ENCODE results near the gene HADHB. TPM values are rescaled to one million over a fixed set of nuclear protein-coding genes. Genes with fewer than 3 reads are reported as not detected.

Gene HADHB
- polyA plus RNA-seq, 1 of the 3 experiments (the other 2 are of a cell fraction) = 108 TPM

- no peak overlapping the region for H3K9ac ChIP-seq
- WGBS (ENCODE audit: low lambda C conversion rate) = 97% methylated on average over 7 of the region's 7 CpGs
These were observed 40.8 kb upstream of the HADHB start for GRCh38 chr2:26203906-26204305.

DNA sequence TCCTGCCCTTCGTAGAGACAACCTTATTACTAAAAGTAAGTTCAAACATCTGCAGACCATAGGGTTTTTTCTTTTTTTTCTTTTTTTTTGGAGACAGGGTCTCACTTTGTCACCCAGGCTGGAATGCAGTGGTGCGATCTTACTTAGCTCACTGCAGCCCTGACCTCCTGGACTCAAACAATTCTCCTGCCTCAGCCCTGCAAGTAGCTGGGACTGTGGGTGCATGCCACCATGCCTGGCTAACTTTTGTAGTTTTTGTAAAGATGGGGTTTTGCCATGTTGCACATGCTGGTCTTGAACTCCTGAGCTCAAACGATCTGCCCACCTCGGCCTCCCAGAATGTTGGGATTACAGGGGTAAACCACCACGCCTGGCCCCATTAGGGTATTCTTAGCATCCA, 32.7 kb upstream of the HADHB start:
- no peaks in the 10 kb centered on the region for H3K9me2 ChIP-seq
- no peak overlapping the region for H2AFZ ChIP-seq (ENCODE audit: low read depth)
- H3K36me3 ChIP-seq (replicated peaks in 1 of 2; ENCODE audit: control insufficient read depth in 1 of 2, insufficient read depth in 2 of 2, low read length in 1 of 2) = peaks cover 75 to 85% of the 10 kb centered on the region in 2 experiments
- H3K4me2 ChIP-seq = no peak overlapping the region
- H3K4me1 ChIP-seq (ENCODE audit: control insufficient read depth in 1 of 2, insufficient read depth in 2 of 2, low read depth in 1 of 2, low read length in 1 of 2) = no peaks in the 10 kb centered on the region
- no peak overlapping the region for H3K4me3 ChIP-seq (ENCODE audit: low read depth in 2 of 2, low read length in 1 of 2)
- no peaks in the 10 kb centered on the region for H3F3A ChIP-seq (replicated peaks; ENCODE audit: insufficient read depth)
- TF ChIP-seq EP300 (IDR thresholded peaks at IDR 0.05; ENCODE audit: borderline replicate concordance in 1 of 2, low read depth in 1 of 2, low read length in 1 of 2) = no peak
- TF ChIP-seq EZH2phosphoT487 (IDR thresholded peaks at IDR 0.05; ENCODE audit: borderline replicate concordance, low read depth) = no peak
- no peak for TF ChIP-seq SMC3 (IDR thresholded peaks at IDR 0.05; ENCODE audit: low read depth, low read length)
- TF ChIP-seq YY1 (IDR thresholded peaks at IDR 0.05; ENCODE audit: low read depth) = no peak
- TF ChIP-seq CHD2 (IDR thresholded peaks at IDR 0.05; ENCODE audit: low read length, partially characterized antibody) = no peak
- no peak for TF ChIP-seq JUND (IDR thresholded peaks at IDR 0.05)
- no peak for TF ChIP-seq GATA2 (CRISPR knock-in tag; IDR thresholded peaks at IDR 0.05)
- no peak for TF ChIP-seq TEAD4 (IDR thresholded peaks at IDR 0.05; ENCODE audit: borderline replicate concordance, insufficient read depth)
- no peak overlapping the region for H3K27ac ChIP-seq (ENCODE audit: low read depth in 2 of 2, low read length in 1 of 2)
- no peaks in the 10 kb centered on the region for H3K9me3 ChIP-seq
- H3K9ac ChIP-seq = no peak overlapping the region
- DNase-seq = no peak
- H4K20me1 ChIP-seq (ENCODE audit: insufficient read depth) = no peaks in the 10 kb centered on the region
- ChIA-PET CTCF (interaction anchor here (1.0 to 1.9 kb wide), 2 partner anchors 23 to 24 kb away, joined by 3 to 7 read pairs; no protein-coding TSS in a partner anchor), POLR2A (no interaction called here)
- no peaks in the 10 kb centered on the region for H3K79me2 ChIP-seq (ENCODE audit: insufficient read depth)
- no peaks in the 10 kb centered on the region for H3K27me3 ChIP-seq (ENCODE audit: insufficient read depth)
- WGBS (ENCODE audit: low lambda C conversion rate) = 97% methylated on average over 5 of the region's 5 CpGs

More at GRCh38 chr2:26203906-26204305, 40.8 kb upstream of the HADHB start:
- no peaks in the 10 kb centered on the region for H3K9me2 ChIP-seq
- no peak overlapping the region for H3K4me3 ChIP-seq (ENCODE audit: low read depth in 2 of 2, low read length in 1 of 2)
- no peak for DNase-seq
- H3F3A ChIP-seq (replicated peaks; ENCODE audit: insufficient read depth) = no peaks in the 10 kb centered on the region
- no peaks in the 10 kb centered on the region for H3K79me2 ChIP-seq (ENCODE audit: insufficient read depth)
- POLR2A ChIA-PET = no interaction called here
- H2AFZ ChIP-seq (ENCODE audit: low read depth) = no peak overlapping the region
- H4K20me1 ChIP-seq (ENCODE audit: insufficient read depth) = no peaks in the 10 kb centered on the region
- H3K4me2 ChIP-seq = no peak overlapping the region
- CTCF ChIA-PET = no interaction called here
- H3K36me3 ChIP-seq (replicated peaks in 1 of 2; ENCODE audit: control insufficient read depth in 1 of 2, insufficient read depth in 2 of 2, low read length in 1 of 2) = peaks cover 53 to 64% of the 10 kb centered on the region in 2 experiments
- TF ChIP-seq MXI1 (IDR thresholded peaks at IDR 0.05; ENCODE audit: low read depth, low read length) (no peak), TEAD4 (IDR thresholded peaks at IDR 0.05; ENCODE audit: borderline replicate concordance, insufficient read depth) (no peak)
- no peaks in the 10 kb centered on the region for H3K27me3 ChIP-seq (ENCODE audit: insufficient read depth)
- H3K27ac ChIP-seq (ENCODE audit: low read depth in 2 of 2, low read length in 1 of 2) = no peak overlapping the region
- peaks cover 0 to 3% of the 10 kb centered on the region in 2 experiments; a peak in 1 of 4 replicates for H3K4me1 ChIP-seq (ENCODE audit: control insufficient read depth in 1 of 2, insufficient read depth in 2 of 2, low read depth in 1 of 2, low read length in 1 of 2)
- no peaks in the 10 kb centered on the region for H3K9me3 ChIP-seq

DNA sequence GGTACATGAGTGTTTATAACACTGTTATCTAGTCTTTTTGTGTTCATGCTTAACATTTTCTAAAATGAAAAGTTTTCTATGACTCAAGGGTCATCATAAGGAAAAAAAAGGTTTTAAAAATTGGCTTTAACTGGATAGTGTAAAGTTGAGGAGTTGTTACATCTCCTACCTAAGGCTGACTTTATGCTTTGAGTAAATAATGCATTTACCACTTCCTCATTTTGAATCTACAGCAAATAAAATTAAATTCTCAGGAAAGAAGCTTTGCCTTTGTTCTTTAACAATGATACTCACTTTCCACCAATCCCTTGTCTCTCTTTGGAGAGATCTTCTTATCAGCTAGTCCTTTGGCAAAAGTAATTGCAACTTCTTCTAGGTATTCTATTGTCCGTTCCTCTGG, 30.0 kb upstream of the HADHB start:
- Histone ChIP-seq H3K27ac (ENCODE audit: low read depth in 2 of 2, low read length in 1 of 2) (no peak overlapping the region), H3K36me3 (replicated peaks in 1 of 2; ENCODE audit: control insufficient read depth in 1 of 2, insufficient read depth in 2 of 2, low read length in 1 of 2) (peaks cover 65 to 74% of the 10 kb centered on the region in 2 experiments), H3F3A (replicated peaks; ENCODE audit: insufficient read depth) (no peaks in the 10 kb centered on the region), H4K20me1 (ENCODE audit: insufficient read depth) (no peaks in the 10 kb centered on the region), H3K9ac (no peak overlapping the region), H3K4me3 (ENCODE audit: low read depth in 2 of 2, low read length in 1 of 2) (no peak overlapping the region), H3K4me2 (no peak overlapping the region), H3K4me1 (ENCODE audit: control insufficient read depth in 1 of 2, insufficient read depth in 2 of 2, low read depth in 1 of 2, low read length in 1 of 2) (no peaks in the 10 kb centered on the region), H3K9me2 (no peaks in the 10 kb centered on the region), H3K79me2 (ENCODE audit: insufficient read depth) (no peaks in the 10 kb centered on the region), H3K9me3 (no peaks in the 10 kb centered on the region), H3K27me3 (ENCODE audit: insufficient read depth) (no peaks in the 10 kb centered on the region), H2AFZ (ENCODE audit: low read depth) (no peak overlapping the region)
- 100% methylated on average over 1 of the region's 1 CpG for WGBS (ENCODE audit: low lambda C conversion rate)
- DNase-seq = no peak
- TF ChIP-seq CTCF (IDR thresholded peaks at IDR 0.05) = no peak
- no peak for TF ChIP-seq CHD2 (IDR thresholded peaks at IDR 0.05; ENCODE audit: low read length, partially characterized antibody)
- no peak for TF ChIP-seq GATA2 (CRISPR knock-in tag; IDR thresholded peaks at IDR 0.05)
- no peak for TF ChIP-seq TEAD4 (IDR thresholded peaks at IDR 0.05; ENCODE audit: borderline replicate concordance, insufficient read depth)
- no peak for TF ChIP-seq FOXJ3 (CRISPR knock-in tag; IDR thresholded peaks at IDR 0.05)
- TF ChIP-seq EZH2phosphoT487 (IDR thresholded peaks at IDR 0.05; ENCODE audit: borderline replicate concordance, low read depth) = no peak
- no peak for TF ChIP-seq ELF1 (IDR thresholded peaks at IDR 0.05)
- no peak for TF ChIP-seq MEF2A (IDR thresholded peaks at IDR 0.05; ENCODE audit: borderline replicate concordance, low read depth)
- ChIA-PET CTCF (no interaction called here), POLR2A (no interaction called here)
